Activated CD4-positive, alpha-beta T cell treated with anti-CD3 and anti-CD28 coated beads, Interleukin-2, Interleukin-4, amounts not matched to agents 100 ng/mL and 50 ng/mL, durations not matched to agents 16 hours and 8 hours (primary cell): ENCODE data around the gene SLC30A1.
"Not testable (repeated sequence)": the region's sequence is repeated elsewhere in the genome, so short reads cannot be mapped to it uniquely, and the experiment has no call there.

Source experiments
- DNase-seq: peaks from one replicate; pipeline ENCODE4 v3.0.0-alpha.2; 2020; ENCODE audit warnings: low spot score

SLC30A1 gene

GRCh38 chr1:211547710-211548109 lies 31.3 kb downstream of the SLC30A1 start:
- no peak for DNase-seq

- no peak for DNase-seq
Measured at GRCh38 chr1:211546543-211546942, 32.4 kb downstream of the SLC30A1 start.

GRCh38 chr1:211543025-211543424 lies 35.9 kb downstream of the SLC30A1 start:
- no peak for DNase-seq

GRCh38 chr1:211541720-211542477 lies 37.1 kb downstream of the SLC30A1 start:
- DNase-seq: no peak

GRCh38 chr1:211541278-211541677 lies 37.7 kb downstream of the SLC30A1 start:
- DNase-seq: no peak

GRCh38 chr1:211540824-211541223 lies 38.1 kb downstream of the SLC30A1 start:
- DNase-seq: not testable (repeated sequence)

- no peak for DNase-seq
Measured at GRCh38 chr1:211538287-211538686, 40.7 kb downstream of the SLC30A1 start.

- DNase-seq: no peak
Measured at GRCh38 chr1:211537253-211537652, 41.7 kb downstream of the SLC30A1 start.

GRCh38 chr1:211536606-211537005 lies 42.4 kb downstream of the SLC30A1 start:
- no peak for DNase-seq

- DNase-seq: no peak
Measured at GRCh38 chr1:211535346-211535745, 43.6 kb downstream of the SLC30A1 start.

- no peak for DNase-seq
Measured at GRCh38 chr1:211534545-211535291, 44.2 kb downstream of the SLC30A1 start.

GRCh38 chr1:211532088-211532444 lies 46.9 kb downstream of the SLC30A1 start:
- DNase-seq: no peak

- DNase-seq: no peak
Measured at GRCh38 chr1:211531194-211532087, 47.5 kb downstream of the SLC30A1 start.

- no peak for DNase-seq
Measured at GRCh38 chr1:211530102-211530501, 48.9 kb downstream of the SLC30A1 start.

- no peak for DNase-seq
Measured at GRCh38 chr1:211529453-211529852, 49.5 kb downstream of the SLC30A1 start.

- no peak for DNase-seq
Measured at GRCh38 chr1:211529011-211529410, 50.0 kb downstream of the SLC30A1 start.

GRCh38 chr1:211527888-211528287 lies 51.1 kb downstream of the SLC30A1 start:
- DNase-seq: no peak

GRCh38 chr1:211527006-211527405 lies 52.0 kb downstream of the SLC30A1 start:
- no peak for DNase-seq

GRCh38 chr1:211526101-211526500 lies 52.9 kb downstream of the SLC30A1 start:
- no peak for DNase-seq

GRCh38 chr1:211525101-211525676 lies 53.8 kb downstream of the SLC30A1 start:
- no peak for DNase-seq

- no peak for DNase-seq
Measured at GRCh38 chr1:211524521-211524920, 54.4 kb downstream of the SLC30A1 start.

- DNase-seq: no peak
Measured at GRCh38 chr1:211522804-211523203, 56.2 kb downstream of the SLC30A1 start.
